H4 (cell line): ENCODE results near the gene USP24. TPM values are rescaled to one million over a fixed set of nuclear protein-coding genes. Genes with fewer than 3 reads are reported as not detected.

Experiments used
- DNase-seq: peaks from one replicate; pipeline ENCODE4 v3.0.0-alpha.2; 2015; ENCODE audit warnings: low spot score
- total RNA-seq: library from RNA; depleted of rRNA; stranded (reverse); fragments of >200 nt; shearing (Covaris generic); gene quantifications from 2 replicates; pipeline ENCODE4 v1.2.3, GENCODE V29; 2014

Gene USP24
- total RNA-seq, 1 experiment from 2014 or later: 20.4 TPM

DNA sequence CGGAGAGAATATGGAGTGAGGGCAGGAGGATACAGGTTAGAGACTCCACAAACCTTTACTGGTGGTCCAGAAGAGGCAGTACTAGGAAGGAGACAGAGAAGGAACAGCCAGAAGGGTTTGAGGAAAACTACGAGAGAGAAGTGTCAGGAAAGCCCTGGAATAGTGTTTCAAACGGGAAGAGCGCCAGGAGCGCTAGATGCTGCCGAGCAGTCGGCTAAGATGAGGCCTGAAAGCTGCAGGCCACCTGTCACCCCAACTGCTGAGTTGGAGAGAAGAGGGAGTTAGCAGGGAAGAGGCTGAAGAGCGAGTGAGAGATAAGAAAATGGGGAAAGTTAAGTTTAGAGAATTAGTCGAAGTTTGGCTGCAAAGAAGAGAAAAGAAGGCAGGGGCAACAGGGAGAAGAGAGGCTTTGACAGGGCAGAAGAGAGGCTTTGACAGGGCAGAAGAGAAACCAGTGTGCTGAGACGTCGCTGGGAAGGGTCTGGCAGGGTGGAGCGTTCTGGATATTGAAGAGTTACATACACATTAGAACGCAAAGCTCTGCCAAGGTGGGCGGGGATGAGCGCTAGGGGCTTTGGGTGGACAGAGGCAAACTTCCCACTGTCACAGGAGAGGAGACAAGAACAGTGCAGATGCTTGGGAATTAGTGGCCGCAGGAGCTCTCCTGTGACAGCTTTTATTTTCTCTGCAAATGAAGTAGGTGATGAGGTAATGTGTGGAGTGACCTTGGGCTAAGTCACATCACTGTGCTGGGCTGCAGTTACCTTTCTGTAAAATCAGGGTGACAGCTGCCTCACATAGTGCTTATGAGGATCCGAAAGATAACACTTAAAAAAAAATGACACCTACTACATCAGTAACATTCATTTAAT lies 144.6 kb downstream of the USP24 start:
- no peak for DNase-seq

DNA sequence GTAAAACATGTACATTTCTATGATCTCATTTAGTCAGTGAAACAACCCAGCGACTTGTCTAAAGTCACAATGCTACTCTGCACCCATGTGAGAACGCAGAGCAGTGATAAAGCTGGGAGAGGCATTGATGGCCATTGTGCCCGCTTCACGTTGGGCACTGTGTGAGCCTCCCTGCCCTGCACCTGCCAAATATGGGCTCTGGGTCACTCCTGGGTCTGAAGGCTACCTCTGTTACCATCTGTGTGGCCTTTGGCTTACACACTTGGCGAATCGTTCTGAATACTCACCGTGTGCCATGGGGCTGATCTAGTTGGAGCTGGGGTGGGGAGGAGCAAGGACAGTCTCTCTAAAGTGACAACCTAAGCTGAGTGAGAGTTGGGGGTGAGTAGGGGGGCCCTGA lies 145.9 kb downstream of the USP24 start:
- DNase-seq: no peak

DNA sequence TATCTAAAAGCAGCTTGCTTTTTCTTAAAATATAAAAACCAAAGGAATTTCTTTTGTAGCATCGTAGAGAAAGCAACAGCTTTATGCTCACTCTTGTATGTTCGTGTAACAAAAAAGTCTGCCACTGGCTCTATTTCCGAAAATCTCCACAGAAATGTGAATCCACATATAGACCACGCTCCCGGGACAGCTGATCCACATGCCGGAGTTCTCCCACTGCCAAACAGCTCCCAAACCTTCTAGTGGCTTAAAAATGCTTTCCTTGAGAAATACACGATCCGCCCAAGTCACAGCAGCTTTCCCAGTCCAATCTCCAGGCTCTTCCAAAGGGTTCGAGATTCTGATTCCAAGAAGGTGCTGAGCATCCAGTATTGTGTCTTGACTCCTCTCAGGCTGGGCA lies 146.5 kb downstream of the USP24 start:
- DNase-seq: no peak

DNA sequence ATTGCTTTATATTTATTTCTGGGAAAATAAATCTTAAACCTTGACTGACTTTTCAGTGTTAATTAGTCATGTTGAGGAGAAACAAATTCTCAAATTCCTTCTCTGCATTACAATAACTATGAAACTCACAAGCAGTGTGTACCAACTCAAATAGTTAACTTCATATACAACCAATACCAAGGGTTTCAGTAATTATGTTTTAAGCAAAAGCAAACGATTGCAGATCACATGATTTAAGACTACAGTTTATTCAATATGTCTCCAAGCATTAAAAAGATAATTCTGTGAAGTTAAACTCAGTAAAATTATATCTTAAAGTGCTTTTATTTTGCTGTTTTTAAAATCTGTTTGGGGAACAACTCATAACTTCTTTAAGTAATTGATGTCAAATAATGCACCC lies 147.2 kb downstream of the USP24 start:
- no peak for DNase-seq

DNA sequence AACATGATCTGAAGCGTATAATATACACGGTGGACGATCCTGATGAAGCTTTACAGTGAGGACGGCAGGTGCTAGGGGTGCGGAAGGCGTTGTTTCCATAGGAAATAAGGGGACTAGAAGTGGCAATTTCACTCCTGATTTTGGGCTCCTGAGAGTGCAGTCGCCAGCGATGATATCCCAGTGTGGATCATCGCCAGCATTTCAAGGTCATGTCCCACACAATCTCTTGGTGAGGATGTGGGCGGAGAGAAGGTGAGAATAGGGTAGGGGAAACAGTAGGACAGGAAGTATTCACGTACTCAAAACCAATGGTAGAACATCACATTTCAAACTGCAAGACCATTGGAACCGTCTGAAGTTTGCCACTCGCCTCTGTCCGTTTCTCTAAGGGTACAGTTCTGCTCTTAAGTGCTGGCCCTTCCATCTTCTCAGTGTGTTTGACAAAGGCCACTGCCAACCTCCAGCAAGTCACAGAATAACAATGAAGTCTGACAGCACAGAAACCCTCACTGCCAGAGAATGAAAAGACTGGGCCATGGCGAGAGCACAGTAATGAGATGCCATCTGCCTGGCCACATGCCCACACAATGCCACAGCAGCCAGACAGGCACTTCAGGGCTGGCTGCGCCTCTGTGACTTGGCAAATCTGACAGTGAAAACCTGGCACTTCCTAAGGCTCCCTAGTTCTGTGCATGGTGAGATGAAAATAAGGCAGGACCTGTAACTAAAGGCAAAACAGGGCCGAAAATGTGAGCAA lies 148.0 kb downstream of the USP24 start:
- DNase-seq: peak; percentile 5

DNA sequence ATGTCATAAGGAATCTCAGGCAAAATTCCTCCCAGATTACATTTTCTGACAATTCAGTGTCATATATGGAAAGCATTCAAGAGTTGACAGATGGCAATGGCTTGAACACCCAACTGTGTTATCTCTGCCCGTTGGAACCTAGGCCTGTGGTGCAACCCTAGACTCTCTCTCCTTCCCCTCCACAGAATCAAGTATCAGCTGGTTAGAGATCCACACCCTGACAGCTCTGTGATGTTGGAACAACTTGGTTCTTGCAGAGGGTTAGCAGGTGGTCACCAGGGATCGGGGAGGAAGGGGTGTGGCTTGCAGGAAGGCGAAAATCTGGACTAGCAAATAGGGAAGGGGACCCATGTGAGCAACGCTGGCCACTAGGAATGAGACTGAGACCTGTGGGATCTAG lies 149.5 kb downstream of the USP24 start:
- no peak for DNase-seq

DNA sequence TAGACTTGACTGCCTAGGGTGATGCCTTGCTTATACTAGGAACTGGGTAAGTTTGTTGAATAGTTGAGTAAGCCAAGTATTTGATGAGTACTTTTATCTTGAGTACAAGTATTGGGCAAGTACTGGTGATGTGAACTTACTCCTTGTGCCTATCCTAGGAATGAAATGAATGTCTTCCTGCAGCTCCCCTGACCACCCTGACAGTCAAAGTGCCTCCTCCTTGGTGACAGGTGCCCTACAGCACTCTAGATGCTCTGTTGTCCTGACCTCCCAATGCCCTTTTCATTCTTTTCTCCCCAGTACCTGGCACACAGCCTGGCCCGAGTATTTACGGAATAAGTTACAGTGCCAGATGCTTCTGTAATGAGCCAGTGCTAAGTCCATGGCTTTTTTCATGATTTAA lies 150.3 kb downstream of the USP24 start:
- DNase-seq: no peak

DNA sequence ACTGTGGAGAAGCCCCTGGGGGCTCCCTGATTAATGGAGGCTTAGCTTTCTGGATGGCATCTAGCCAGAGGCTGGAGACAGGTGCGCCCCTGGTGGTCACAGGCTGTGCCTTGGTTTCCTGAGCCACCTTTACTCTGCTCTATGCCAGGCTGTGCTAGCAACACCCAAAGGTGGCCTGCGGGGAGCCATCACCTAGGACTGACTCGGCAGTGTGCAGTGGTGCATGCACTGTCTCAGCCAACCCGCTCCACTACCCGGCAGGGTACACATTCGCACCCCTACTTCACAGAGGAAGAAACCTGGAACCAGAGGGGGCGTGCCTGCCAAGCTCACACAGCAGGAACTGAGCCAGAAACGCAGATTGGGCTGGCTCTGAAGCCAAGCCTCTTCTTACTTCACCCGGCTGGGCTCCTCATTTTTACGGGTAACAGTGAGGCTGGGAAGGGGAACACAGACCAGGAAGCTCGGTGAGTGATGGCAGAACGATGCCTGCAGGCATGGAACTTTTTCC lies 151.0 kb downstream of the USP24 start:
- DNase-seq: no peak

DNA sequence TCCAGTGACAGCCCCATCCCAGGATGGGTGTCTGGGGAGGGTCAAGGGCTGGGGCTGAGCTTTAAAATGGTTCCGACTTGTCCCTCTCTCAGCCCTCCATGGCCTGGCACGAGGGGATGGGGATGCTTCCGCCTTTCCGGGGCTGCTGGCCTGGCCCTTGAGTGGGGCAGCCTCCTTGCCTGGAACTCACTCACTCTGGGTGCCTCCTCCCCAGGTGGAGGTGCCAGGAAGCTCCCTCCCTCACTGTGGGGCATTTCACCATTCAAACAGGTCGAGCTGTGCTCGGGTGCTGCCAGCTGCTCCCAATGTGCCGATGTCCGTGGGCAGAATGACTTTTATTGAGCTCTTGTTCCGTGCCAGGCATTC lies 151.6 kb downstream of the USP24 start:
- DNase-seq: no peak

DNA sequence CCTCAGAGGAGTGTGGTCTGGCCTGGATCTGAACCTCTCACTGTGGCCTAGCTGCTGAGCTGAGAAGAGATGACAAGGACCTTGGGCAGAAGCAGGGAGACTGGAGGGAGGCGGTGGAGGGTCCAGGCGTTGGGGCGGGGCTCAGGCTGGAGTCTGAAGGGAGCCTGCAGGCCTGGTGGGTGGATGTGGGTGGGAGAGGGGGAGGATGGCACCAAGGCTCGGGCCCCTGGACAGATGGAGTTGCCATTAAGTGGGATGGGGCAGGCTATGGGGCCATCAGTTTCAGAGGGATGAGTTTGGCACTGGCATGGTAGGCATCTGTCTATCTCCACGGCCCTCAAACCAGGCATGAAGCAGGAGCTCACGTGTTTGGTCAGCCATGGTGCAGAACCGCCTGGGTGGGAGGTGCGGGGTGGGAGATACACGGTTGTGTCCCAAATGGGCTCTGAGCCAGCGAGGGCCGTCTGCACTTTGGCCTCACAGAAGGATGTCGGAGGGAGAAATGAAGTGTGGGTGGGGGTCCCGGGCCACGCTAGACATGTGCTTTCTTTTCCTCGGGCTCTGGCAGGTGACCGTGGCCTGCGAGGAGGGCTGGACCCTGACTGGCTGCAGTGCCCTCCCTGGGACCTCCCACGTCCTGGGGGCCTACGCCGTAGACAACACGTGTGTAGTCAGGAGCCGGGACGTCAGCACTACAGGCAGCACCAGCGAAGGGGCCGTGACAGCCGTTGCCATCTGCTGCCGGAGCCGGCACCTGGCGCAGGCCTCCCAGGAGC lies 152.2 kb downstream of the USP24 start:
- no peak for DNase-seq

DNA sequence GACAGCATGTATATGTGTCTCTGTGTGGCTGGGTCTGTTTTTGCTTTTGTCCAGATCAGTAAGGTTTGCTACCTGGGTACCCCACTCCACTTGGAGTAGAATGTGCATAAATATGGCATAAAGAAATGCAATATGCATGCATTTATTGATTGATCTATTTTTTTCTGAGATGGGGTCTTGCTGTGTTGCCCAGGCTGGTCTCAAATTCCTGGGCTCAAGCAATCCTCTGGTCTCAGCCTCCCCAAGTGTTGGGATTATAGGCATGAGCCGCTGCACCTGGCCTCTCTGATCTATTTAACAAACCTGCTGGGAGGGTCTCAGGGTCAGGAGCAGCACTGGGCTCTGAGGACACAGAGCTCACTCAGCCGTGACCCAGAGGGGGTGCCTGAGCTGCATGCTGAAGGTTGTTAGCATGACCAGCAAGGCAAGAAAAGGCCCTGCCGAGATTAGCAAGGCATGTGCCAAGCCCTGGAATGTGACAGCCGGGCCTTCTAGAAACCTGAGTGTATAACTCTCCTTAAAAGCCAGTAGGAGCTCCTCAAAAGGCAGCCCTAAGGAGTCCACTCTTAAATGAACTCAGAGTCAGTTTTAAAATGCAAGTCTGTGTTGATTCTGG lies 153.3 kb downstream of the USP24 start:
- no peak for DNase-seq

DNA sequence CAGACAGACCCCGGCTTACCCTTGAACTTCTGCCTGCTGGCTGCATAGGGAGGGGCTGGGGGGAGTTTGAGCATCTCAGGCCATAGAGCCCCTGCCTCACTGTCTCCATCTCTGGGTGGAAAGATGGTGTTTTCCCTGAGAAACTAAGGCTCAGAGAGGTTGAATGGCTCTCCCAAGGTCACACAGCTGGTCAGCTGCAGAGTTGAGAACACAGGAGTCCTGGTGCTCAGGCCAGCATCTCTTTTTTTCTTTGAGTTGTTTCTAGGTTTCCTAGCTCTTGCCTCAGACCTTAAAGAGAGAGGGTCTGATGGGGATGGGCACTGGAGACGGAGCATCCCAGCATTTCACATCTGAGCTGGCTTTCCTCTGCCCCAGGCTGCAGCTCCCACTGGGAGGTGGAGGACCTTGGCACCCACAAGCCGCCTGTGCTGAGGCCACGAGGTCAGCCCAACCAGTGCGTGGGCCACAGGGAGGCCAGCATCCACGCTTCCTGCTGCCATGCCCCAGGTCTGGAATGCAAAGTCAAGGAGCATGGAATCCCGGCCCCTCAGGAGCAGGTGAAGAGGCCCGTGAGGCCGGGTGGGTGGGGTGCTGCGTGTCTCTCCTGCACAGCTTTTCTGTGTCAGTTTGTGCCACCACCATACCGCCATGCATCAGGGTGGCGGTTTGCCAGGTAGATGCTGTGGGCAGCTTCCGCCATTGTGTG lies 154.0 kb downstream of the USP24 start:
- DNase-seq: no peak

DNA sequence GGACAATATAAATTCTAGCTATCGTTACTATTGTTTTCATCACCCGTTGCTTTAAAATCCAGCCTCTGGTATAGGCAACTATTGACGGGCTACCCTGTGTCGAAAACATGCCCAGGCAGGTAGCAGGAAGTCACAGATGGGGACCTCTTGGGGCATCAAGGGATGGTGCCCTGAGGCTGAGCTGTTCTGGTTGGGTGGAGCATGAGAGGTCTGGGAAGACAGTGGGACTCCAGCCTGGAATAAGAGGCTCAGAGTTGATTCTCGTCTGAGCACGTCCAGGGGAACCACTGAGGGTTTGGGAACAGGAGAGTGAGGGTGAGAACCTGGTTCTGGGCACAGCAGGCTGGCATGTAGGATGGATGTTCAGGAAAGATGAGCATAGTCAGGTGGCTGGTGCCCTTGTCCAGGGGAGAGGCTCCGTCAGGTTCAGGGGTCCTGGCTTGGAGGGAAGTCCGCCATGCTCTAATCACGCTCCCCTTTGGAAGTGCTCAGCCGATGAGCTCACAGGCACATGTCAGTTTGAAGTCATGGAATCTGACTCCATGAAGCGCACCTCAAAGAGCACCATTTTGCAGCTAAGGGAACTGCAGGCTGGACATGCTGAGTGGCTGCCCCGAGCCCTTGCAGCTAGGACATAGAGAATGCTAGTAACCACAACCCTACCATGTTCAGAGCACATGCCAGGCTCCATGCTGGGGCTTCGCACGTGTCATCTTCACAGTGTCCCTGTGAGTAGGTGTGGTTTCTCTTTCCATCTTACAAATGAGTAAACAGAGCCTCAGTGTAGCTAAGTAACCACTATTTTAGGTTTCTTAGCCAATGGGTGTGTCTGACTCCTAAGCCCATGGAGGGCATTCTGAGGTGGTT lies 154.8 kb downstream of the USP24 start:
- DNase-seq: no peak

DNA sequence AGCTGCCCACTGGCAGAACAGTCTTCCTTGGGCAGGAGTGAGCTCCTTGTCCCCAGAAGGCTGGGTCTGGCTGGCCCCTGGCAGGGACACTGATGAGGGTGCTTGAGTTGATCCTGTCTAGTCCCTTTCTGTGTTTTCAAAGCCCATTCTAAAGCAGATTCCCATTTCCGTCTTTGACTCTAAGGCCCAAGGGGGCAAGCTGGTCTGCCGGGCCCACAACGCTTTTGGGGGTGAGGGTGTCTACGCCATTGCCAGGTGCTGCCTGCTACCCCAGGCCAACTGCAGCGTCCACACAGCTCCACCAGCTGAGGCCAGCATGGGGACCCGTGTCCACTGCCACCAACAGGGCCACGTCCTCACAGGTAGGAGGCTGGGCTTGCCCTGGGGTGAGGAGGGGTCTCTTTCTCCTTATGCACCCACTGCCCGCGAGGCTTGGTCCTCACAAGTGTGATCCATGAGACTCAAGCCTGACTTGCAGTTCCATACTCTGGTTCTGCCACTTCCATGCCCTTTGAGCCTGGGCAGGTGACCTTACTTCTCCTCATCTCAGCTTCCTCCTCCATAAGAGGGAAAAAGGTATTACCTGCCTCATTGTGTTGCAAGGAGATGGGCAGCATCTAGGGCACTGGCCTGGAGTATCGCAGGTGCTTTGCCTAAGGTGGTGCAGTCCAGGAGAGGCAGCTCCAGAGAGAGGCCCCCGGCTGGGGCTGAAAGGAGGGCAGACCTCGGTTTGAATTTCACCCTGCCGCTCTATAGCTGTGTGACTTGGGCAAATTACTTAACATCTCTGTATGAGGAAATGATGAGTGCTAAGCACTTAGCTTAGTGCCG lies 155.6 kb downstream of the USP24 start:
- DNase-seq: no peak

DNA sequence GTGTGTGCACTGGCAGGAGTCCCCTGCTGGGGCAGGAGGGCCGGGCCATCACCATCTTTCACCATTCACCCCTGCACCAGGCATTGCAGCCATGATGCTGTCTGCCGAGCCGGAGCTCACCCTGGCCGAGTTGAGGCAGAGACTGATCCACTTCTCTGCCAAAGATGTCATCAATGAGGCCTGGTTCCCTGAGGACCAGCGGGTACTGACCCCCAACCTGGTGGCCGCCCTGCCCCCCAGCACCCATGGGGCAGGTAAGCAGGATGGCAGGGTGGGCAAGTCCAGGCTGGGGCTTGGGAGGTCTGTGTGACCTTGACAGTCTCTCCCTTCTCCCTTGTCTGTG lies 157.2 kb downstream of the USP24 start:
- no peak for DNase-seq

DNA sequence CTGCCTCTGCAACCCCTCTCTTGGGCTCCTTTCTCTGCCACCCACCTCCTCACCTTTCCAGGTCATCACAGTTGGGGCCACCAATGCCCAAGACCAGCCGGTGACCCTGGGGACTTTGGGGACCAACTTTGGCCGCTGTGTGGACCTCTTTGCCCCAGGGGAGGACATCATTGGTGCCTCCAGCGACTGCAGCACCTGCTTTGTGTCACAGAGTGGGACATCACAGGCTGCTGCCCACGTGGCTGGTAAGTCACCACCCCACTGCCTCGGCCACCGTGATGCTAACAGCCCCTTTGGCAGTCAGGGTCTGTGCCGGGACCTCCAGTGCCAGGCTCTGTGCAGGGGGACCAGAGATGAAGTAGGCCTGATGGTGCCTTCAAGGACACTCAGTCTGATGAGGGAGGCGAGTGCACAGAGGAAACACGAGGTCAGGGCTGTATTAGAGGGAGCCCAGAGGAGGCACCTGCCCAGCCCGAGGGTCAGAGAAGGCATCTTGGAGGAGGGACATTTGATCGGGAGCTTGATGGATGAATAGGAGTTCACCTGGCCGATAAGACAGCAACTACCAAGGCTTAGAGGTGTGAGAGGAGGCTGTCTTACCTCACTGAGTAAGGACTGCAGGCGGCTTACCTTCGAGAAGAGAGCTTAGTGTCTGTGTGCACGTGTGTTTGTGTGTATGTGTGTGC lies 157.8 kb downstream of the USP24 start:
- DNase-seq: no peak

DNA sequence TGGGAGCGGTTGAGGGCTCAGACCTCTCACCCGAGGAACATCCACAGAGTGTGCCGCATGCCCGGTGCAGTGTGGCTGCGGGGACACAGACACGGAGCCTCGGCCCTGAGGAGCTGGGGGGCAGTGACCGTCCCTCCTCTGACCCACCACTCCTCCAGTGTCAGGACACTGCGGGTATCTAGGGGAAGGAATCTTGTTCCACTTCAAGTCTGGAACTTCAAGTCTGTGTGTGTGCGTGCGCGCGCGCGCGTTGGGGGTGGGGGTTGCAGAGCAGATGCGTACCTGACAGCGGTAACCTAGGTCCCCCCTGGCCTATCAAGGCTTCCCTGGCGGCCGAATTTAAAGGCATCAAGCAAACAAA lies 158.6 kb downstream of the USP24 start:
- DNase-seq: no peak

DNA sequence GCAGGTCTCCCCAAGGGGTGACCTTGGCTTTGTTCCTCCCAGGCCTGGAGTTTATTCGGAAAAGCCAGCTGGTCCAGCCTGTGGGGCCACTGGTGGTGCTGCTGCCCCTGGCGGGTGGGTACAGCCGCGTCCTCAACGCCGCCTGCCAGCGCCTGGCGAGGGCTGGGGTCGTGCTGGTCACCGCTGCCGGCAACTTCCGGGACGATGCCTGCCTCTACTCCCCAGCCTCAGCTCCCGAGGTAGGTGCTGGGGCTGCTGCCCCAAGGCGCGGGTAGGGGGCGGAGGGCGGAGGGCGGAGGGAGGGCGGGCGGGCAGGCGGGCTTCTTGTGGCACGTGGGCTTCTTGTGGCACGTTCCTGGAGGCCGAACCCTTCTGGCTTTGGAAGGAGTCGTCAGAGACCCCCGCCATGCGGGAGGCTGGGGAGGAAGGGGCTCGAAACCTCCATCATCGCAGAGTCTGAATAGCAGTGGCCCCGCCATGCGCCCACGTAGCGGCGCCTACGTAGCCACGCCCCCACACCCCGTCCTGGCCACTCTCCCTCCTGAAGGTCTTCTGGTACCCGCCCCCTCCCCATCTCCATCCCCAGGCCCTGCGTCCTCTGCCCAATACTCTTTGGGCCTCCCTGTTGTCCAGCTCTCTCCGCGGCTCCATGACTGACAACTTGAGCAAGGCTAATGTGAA lies 159.1 kb downstream of the USP24 start:
- DNase-seq: no peak
